Mesenchymal stem cell (in vitro differentiated cells and primary cell): ENCODE measurements around the gene FYN. TPM values are rescaled to one million over a fixed set of nuclear protein-coding genes. Genes with fewer than 3 reads are reported as not detected.

Experiments
- DNase-seq: peaks from one replicate; pipeline ENCODE4 v3.0.0-alpha.2; 2013
- H2AFZ ChIP-seq: one replicate; pipeline ENCODE4 v1.6.1; 2013; ENCODE audit warnings: low read depth, mild to moderate bottlenecking, control low read depth, inconsistent platforms, low read length, moderate library complexity
- H2AK5ac ChIP-seq: 2 replicates; pipeline ENCODE4 v1.6.1; 2013; ENCODE audit warnings: low read length, moderate library complexity, mild to moderate bottlenecking, inconsistent platforms; ENCODE audit not compliant: severe bottlenecking
- H2BK120ac ChIP-seq: one replicate; pipeline ENCODE4 v1.6.1; 2013; ENCODE audit warnings: low read depth, mild to moderate bottlenecking, inconsistent platforms, low read length, moderate library complexity
- H2BK12ac ChIP-seq, 2 experiments: one replicate each; pipeline ENCODE4 v1.6.1; 2013; ENCODE audit warnings: inconsistent platforms in 2 of 2, low read length in 2 of 2, mild to moderate bottlenecking in 2 of 2, moderate library complexity in 2 of 2, control low read depth in 1 of 2
- H2BK15ac ChIP-seq: one replicate; pipeline ENCODE4 v1.6.1; 2013; ENCODE audit warnings: mild to moderate bottlenecking, low read depth, inconsistent platforms; ENCODE audit not compliant: poor library complexity, severe bottlenecking
- H2BK5ac ChIP-seq: 2 replicates; pipeline ENCODE4 v1.6.1; 2013; ENCODE audit warnings: low read depth, mild to moderate bottlenecking, low read length, control low read depth, inconsistent platforms; ENCODE audit not compliant: poor library complexity, severe bottlenecking
- H3K14ac ChIP-seq, 2 experiments: one replicate each; pipeline ENCODE4 v1.6.1; 2013; ENCODE audit warnings: inconsistent platforms in 2 of 2, low read length in 2 of 2, control low read depth in 1 of 2, mild to moderate bottlenecking in 1 of 2, moderate library complexity in 1 of 2
- H3K18ac ChIP-seq, 2 experiments: one replicate each; pipeline ENCODE4 v1.6.1; 2013; ENCODE audit warnings: inconsistent platforms in 2 of 2, low read length in 2 of 2, control low read depth in 1 of 2, low read depth in 1 of 2, mild to moderate bottlenecking in 1 of 2
- H3K23ac ChIP-seq, 2 experiments: one replicate each; pipeline ENCODE4 v1.6.1; 2013; ENCODE audit warnings: inconsistent platforms in 2 of 2, low read length in 2 of 2, mild to moderate bottlenecking in 2 of 2, moderate library complexity in 2 of 2, control low read depth in 1 of 2
- H3K27ac ChIP-seq: 2 replicates; pipeline ENCODE4 v1.5.1; 2013; ENCODE audit warnings: mild to moderate bottlenecking, moderate library complexity, low read length, control low read depth, inconsistent platforms; ENCODE audit not compliant: poor library complexity, severe bottlenecking
- H3K27me3 ChIP-seq, 2 experiments: 2 replicates each; pipeline versions ENCODE4 v1.6.1 to v1.7.0; 2013; ENCODE audit warnings: low read length in 2 of 2, mild to moderate bottlenecking in 2 of 2, moderate library complexity in 2 of 2, control low read depth in 1 of 2, inconsistent platforms in 1 of 2; ENCODE audit not compliant: control insufficient read depth in 1 of 2, insufficient read depth in 1 of 2
- H3K36me3 ChIP-seq, 2 experiments: 2 replicates each; pipeline versions ENCODE4 v1.6.1 to v1.7.0; 2013; ENCODE audit warnings: low read length in 2 of 2, control low read depth in 1 of 2, inconsistent platforms in 1 of 2, low read depth in 1 of 2, mild to moderate bottlenecking in 1 of 2; ENCODE audit not compliant: insufficient read depth in 2 of 2, control insufficient read depth in 1 of 2
- H3K4ac ChIP-seq, 2 experiments: one replicate each; pipeline ENCODE4 v1.6.1; 2013; ENCODE audit warnings: inconsistent platforms in 2 of 2, low read length in 2 of 2, mild to moderate bottlenecking in 2 of 2, moderate library complexity in 2 of 2, control low read depth in 1 of 2, low read depth in 1 of 2
- H3K4me1 ChIP-seq: 2 replicates; pipeline ENCODE4 v1.6.1; 2013; ENCODE audit warnings: low read depth, low read length, control low read depth; ENCODE audit not compliant: control insufficient read depth, insufficient read depth
- H3K4me2 ChIP-seq: 2 replicates; pipeline ENCODE4 v1.6.1; 2013; ENCODE audit warnings: low read length, mild to moderate bottlenecking, inconsistent platforms; ENCODE audit not compliant: poor library complexity, severe bottlenecking
- H3K4me3 ChIP-seq, 2 experiments: 2 replicates each; pipeline versions ENCODE4 v1.5.1 to v1.7.0; 2013; ENCODE audit warnings: low read length in 2 of 2, mild to moderate bottlenecking in 2 of 2, control low read depth in 1 of 2, low read depth in 1 of 2; ENCODE audit not compliant: insufficient read depth in 1 of 2
- H3K79me1 ChIP-seq: replicated peaks from 2 replicates; pipeline ENCODE4 v1.6.1; 2013; ENCODE audit warnings: mild to moderate bottlenecking, control low read depth, low read length, inconsistent platforms; ENCODE audit not compliant: poor library complexity, severe bottlenecking
- H3K9ac ChIP-seq: 2 replicates; pipeline ENCODE4 v1.7.0; 2013; ENCODE audit warnings: mild to moderate bottlenecking, low read length, moderate library complexity
- H3K9me3 ChIP-seq: 2 replicates; pipeline ENCODE4 v1.7.0; 2013; ENCODE audit warnings: mild to moderate bottlenecking, low read length; ENCODE audit not compliant: control insufficient read depth
- H4K8ac ChIP-seq: one replicate; pipeline ENCODE4 v1.6.1; 2013; ENCODE audit warnings: inconsistent platforms, mild to moderate bottlenecking, low read length, moderate library complexity
- H4K91ac ChIP-seq: one replicate; pipeline ENCODE4 v1.6.1; 2013; ENCODE audit warnings: mild to moderate bottlenecking, low read length, inconsistent platforms
- WGBS: methylation state at CpG from one replicate; pipeline ENCODE4 v1.1.7; 2013; ENCODE audit warnings: mixed read lengths; 5-methylcytosine and 5-hydroxymethylcytosine counted together
- polyA plus RNA-seq, 2 experiments: library from polyadenylated mRNA; stranded (reverse); fragments of 200-250 nt; gene quantifications; one replicate each; pipeline ENCODE4 v1.2.3, GENCODE V29; 2013

The FYN gene
- polyA plus RNA-seq (2013, experiment 1 of 2) = 44.0 TPM
- polyA plus RNA-seq (2013, experiment 2 of 2) = 45.8 TPM

DNA sequence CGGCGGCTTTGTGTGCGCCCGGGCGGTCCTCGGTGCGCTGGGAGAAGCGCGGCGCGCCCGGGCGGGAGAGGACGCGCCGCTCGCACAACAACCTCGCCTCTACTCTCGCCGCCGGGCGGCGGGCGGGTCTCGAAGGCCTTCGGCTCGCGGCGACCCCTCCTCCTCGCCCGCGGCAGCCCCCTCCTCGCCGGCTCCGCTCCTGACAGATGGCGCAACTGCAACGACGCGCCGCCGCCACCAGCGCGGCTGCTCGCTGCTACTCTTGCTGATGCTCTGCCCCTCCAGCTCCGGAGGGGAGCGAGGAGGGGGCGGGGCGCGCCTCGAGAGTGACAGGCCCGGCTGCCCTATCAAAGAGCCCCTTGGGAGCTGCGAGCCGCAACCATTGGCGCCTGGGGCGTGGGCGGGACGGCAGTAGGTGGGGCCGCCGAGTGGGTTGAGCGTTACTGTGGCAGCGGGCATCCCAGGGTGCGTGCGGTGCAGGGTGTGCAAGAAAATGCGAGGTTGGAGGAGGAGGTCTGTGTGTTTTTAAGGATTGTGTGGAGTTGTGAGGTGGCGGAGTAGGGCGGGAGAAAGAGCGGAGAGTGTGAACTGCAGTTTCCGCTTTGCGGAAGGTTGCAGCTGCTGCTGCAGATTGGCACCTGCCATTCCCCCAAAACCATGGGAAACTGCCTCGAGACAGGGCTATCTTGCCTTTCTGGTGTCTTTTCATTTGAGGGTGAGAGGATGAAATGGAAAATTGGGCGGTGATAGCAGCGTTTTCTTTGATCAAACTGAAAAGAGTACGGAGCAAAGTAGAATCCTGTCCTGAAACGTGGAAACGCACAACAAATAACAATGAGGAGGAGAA is at the start of gene FYN:
TSS of gene FYN (minus strand) at position 275 of the 847 bp plus-strand sequence. CDS start 153,401 bp downstream, outside the sequence.
- Histone ChIP-seq H2AFZ (peak within 1 kb of the TSS; percentile 84), H3K36me3 (no peaks in the 10 kb centered on the region), H3K23ac (peak within 1 kb of the TSS in 1 of 2 experiments; percentile 78), H4K8ac (no peak within 1 kb of the TSS), H3K4me2 (peak within 1 kb of the TSS; percentile 99), H2BK15ac (no peak within 1 kb of the TSS), H3K4ac (peak within 1 kb of the TSS; percentile 59 to 72), H3K9me3 (no peaks in the 10 kb centered on the region), H3K9ac (peak within 1 kb of the TSS; percentile 93), H2BK5ac (peak within 1 kb of the TSS; percentile 44), H3K27ac (peak within 1 kb of the TSS; percentile 59), H3K18ac (peak within 1 kb of the TSS; percentile 70 to 85), H3K4me3 (peak within 1 kb of the TSS; percentile 91 to 97), H3K4me1 (no peaks in the 10 kb centered on the region), H2AK5ac (no peak within 1 kb of the TSS), H3K14ac (no peak within 1 kb of the TSS), H3K27me3 (no peaks in the 10 kb centered on the region), H3K79me1 (peaks cover 17% of the 10 kb centered on the region), H4K91ac (no peak within 1 kb of the TSS), H2BK12ac (no peak within 1 kb of the TSS), H2BK120ac (peak within 1 kb of the TSS; percentile 6)
- WGBS = under 1% methylated on average over 54 of the region's 75 CpGs
- peak; percentile 97 for DNase-seq

DNA sequence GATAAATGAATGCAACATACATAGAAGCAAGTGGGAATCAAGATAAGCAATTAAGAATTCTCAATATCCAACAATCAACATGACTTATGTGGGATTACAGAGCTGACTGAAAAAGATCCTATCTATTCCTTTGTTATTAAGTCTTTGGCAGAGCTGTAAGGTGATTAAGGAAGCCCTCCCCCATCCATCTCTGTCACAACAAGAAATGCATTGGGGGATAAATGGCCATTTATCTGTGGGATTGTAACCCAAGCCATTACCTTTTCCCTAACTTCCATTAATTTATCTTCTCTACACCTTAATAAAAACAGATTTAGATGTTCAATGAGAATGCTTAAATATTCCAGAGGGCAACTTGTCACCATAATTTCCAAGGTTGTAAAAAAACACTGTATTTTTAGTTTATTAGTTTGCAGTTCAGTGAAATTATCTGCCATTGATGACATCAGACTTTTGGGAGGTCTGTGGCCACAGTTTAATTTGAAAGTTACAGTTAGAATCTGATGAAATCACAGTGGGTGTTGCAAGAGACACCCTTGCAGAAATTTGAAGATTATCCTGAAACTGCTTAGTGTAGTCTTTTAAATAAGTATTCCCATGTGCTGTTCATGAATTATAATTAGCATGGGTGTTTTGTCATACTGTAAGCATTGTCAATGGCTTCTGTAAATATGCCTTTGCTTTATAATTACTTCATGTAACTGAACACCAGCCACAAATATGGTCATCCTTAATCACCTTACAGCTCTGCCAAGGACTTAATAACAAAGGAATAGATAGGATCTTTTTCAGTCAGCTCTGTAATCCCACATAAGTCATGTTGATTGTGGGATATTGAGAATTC is 49.4 kb upstream of the FYN start:
- no peak overlapping the region for H3K4ac ChIP-seq
- no peak overlapping the region for H2AFZ ChIP-seq
- no peak overlapping the region for H2BK5ac ChIP-seq
- H3K9ac ChIP-seq = peak overlapping the region; percentile 45
- H3K4me3 ChIP-seq = no peak overlapping the region
- no peak overlapping the region for H2BK12ac ChIP-seq
- no peak overlapping the region for H3K27ac ChIP-seq
- H3K79me1 ChIP-seq = no peaks in the 10 kb centered on the region
- H4K91ac ChIP-seq = no peak overlapping the region
- no peak overlapping the region for H3K4me2 ChIP-seq
- no peak overlapping the region for H3K23ac ChIP-seq
- no peaks in the 10 kb centered on the region for H3K27me3 ChIP-seq
- H4K8ac ChIP-seq = no peak overlapping the region
- DNase-seq = peak; percentile 40
- peaks cover 3% of the 10 kb centered on the region for H3K4me1 ChIP-seq
- no peak overlapping the region for H2AK5ac ChIP-seq
- no peak overlapping the region for H2BK120ac ChIP-seq
- no peaks in the 10 kb centered on the region for H3K36me3 ChIP-seq
- no peak overlapping the region for H3K18ac ChIP-seq
- no peak overlapping the region for H2BK15ac ChIP-seq
- no peaks in the 10 kb centered on the region for H3K9me3 ChIP-seq
- no peak overlapping the region for H3K14ac ChIP-seq

DNA sequence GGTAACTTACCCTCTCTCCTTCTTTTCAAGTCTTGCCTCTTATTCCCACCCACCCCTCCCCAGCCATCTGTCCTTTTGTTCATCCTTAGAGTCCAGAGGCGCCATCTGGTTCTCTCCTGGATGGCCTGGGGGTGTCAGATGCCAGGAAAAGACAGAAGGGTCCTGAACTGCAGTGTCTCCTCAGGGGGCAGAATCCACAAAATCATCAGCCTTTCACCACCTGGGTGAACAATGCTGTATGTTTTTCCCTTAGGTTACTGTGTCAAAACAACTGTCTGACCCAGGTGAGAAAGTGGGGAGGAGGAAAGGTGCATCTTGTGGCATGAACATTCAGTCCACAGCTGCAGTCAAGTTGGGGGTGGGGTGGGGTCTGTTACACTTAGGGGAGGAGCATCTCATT is 47.9 kb upstream of the FYN start:
- Histone ChIP-seq H3K4me3 (no peak overlapping the region), H3K4me1 (peaks cover 3% of the 10 kb centered on the region), H3K18ac (no peak overlapping the region), H3K23ac (no peak overlapping the region), H3K27me3 (no peaks in the 10 kb centered on the region), H3K14ac (no peak overlapping the region), H2BK12ac (no peak overlapping the region), H3K79me1 (no peaks in the 10 kb centered on the region), H2AK5ac (no peak overlapping the region), H3K27ac (no peak overlapping the region), H4K8ac (no peak overlapping the region), H3K4ac (no peak overlapping the region), H4K91ac (no peak overlapping the region), H3K36me3 (no peaks in the 10 kb centered on the region), H2BK5ac (no peak overlapping the region), H3K9me3 (no peaks in the 10 kb centered on the region), H2AFZ (no peak overlapping the region), H2BK120ac (no peak overlapping the region), H2BK15ac (no peak overlapping the region), H3K9ac (no peak overlapping the region), H3K4me2 (no peak overlapping the region)
- DNase-seq = no peak
- 92% methylated on average over 1 of the region's 1 CpG for WGBS

DNA sequence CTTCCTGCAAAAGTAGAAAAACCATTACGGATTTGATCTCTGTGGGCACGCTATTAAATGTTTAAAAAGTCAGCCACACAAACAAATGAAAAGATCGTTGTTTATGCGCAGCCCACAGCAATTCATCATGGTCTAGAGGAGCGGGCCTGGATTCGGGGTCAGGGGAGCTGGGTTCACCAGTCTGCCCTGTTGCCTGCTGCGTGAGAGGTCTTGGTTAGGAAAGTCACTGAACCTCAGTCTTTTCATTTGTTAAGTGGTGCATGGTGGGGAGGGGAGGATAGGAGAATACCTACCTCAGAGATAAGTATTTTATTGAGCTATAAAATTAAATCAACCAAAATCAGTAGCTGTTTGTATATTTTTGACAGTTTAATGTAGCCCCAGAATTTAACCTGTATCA is 47.3 kb upstream of the FYN start:
- H3K4me3 ChIP-seq = no peak overlapping the region
- H3K79me1 ChIP-seq = no peaks in the 10 kb centered on the region
- H2AFZ ChIP-seq = no peak overlapping the region
- no peaks in the 10 kb centered on the region for H3K27me3 ChIP-seq
- 88% methylated on average over 7 of the region's 7 CpGs for WGBS
- no peaks in the 10 kb centered on the region for H3K9me3 ChIP-seq
- H3K9ac ChIP-seq = no peak overlapping the region
- H2BK5ac ChIP-seq = no peak overlapping the region
- H3K23ac ChIP-seq = no peak overlapping the region
- DNase-seq = no peak
- no peak overlapping the region for H3K18ac ChIP-seq
- no peak overlapping the region for H3K27ac ChIP-seq
- H3K4me2 ChIP-seq = no peak overlapping the region
- no peak overlapping the region for H2BK15ac ChIP-seq
- H4K91ac ChIP-seq = no peak overlapping the region
- H2BK120ac ChIP-seq = no peak overlapping the region
- no peak overlapping the region for H4K8ac ChIP-seq
- no peak overlapping the region for H3K4ac ChIP-seq
- peaks cover 3% of the 10 kb centered on the region for H3K4me1 ChIP-seq
- H3K14ac ChIP-seq = no peak overlapping the region
- no peak overlapping the region for H2AK5ac ChIP-seq
- H2BK12ac ChIP-seq = no peak overlapping the region
- H3K36me3 ChIP-seq = no peaks in the 10 kb centered on the region
